HG02943 (cell line): ENCODE results near the gene PLCH2.
"Not testable (repeated sequence)": the region's sequence is repeated elsewhere in the genome, so short reads cannot be mapped to it uniquely, and the experiment has no call there.

ENCODE experiments used
- ATAC-seq: cut with Tn5 transposase; IDR thresholded peaks from one replicate; pipeline ENCODE4 v1.9.1; 2021; ENCODE audit warnings: mild to moderate bottlenecking, low read depth, moderate library complexity; ENCODE audit not compliant: unreplicated experiment

Gene PLCH2

DNA sequence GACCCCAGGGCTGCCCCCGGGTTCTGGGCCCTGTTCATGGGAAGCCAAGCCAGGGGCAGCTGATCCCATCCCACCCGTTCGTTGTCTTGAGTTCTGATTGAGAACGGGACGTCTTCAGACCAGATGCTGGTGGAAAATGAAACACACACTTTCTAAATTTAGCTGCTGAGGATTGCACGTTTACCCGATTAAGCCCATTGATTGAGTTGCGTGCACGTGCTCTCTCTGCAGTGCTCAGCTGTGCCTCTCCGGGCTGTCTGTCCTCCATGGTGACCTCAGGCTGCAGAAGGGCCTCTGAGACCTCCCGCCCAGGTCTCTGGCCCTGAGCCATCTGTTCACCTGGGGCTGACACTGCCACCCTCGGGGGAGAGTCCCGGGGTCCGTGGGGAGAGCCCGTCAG lies 36.7 kb upstream of the PLCH2 start:
- no peak for ATAC-seq

GRCh38 chr1:2440346-2440745 lies 35.7 kb upstream of the PLCH2 start:
- not testable (repeated sequence) for ATAC-seq

- ATAC-seq, result no peak
Measured at GRCh38 chr1:2441746-2442145, 34.3 kb upstream of the PLCH2 start.

DNA sequence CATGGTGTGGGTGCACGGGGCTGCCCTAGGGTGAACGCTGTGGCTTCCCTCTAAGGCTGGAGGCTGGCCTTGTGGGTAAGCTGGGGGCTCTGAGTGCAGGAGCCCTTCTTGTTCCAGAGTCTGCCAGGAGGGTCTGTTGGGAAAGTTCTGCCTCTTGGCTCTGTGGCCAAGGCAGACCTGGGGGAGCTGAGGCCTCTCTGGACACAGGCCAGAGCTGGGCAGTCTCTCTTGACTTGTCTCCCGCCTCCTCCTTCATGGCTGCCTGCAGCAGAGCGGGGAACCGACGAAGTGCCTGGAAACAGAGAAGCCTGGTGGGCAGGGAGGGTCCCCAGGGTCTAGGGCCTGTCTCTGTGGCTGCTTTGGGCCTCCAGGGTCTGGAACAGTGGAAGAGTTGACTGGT lies 33.4 kb upstream of the PLCH2 start:
- no peak for ATAC-seq

GRCh38 chr1:2443277-2444137 lies 32.6 kb upstream of the PLCH2 start:
- no peak for ATAC-seq

- ATAC-seq, result no peak
Measured at GRCh38 chr1:2444138-2444591, 31.9 kb upstream of the PLCH2 start.

GRCh38 chr1:2445162-2445822 lies 30.8 kb upstream of the PLCH2 start:
- no peak for ATAC-seq

GRCh38 chr1:2445823-2446215 lies 30.3 kb upstream of the PLCH2 start:
- ATAC-seq, result no peak

DNA sequence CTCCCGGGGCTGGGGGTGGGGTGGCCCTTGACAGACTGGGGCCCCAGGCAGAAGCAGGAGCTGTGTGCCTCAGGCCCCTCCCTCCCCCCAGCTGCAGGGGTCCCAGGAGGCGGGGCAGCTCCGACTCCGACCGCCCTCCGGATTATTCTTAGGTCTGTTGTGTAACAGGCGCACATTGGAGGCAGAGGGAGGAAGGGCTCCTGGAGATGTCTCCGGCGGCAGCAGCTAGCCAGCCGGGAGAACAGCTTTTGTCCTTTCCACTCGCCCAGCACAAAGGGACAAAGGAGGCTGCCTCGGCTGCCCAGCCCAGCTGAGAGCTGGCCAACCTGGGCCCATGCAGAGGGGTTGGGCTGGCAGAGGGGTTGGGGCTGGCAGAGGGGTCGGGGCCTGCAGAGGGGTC lies 29.7 kb upstream of the PLCH2 start:
- no peak for ATAC-seq

GRCh38 chr1:2446861-2447260 lies 29.2 kb upstream of the PLCH2 start:
- ATAC-seq, result no peak

DNA sequence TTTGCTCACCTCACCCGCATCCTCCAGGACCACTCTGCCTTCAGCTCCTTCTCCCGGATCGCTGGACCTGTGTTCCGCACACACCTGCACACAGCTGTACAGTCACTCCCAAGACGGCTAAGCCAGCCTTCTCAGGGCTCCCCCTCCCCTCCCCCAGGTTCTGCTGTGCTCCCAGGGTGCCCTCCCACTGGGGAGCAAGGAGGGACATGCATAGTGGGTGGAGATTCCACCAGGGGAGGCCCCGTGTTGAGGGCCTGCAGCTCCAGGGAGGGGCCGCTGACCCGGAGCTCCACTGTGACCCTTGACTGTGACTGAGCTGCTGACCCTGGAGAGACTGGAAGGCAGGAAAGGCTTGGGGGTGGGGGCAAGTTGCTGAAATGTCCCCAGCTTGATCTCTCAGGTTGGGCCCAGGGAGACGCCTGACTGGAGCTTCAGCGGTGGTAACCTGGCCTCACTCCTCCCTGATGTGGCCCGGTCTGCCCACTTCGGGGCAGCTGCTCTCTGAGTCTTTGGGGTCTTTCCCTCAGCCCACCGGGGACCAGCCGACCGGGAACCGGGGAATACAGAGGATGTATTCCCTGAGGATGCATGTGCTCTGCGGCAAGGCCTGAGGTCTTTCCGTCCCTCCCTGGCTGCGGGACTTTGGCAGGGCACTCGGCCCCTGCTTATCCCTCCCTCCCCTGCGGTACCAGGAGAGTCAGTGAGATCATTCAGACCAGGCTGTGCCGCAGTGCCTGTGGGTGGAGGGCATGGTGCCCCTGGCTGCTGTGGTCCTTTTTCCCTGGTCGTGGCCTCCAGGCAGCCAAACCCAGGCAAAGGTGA lies 28.6 kb upstream of the PLCH2 start:
- ATAC-seq, result no peak

- ATAC-seq, result no peak
Measured at GRCh38 chr1:2448098-2448445, 28.0 kb upstream of the PLCH2 start.

- ATAC-seq, result no peak
Measured at GRCh38 chr1:2449636-2450454, 26.2 kb upstream of the PLCH2 start.

DNA sequence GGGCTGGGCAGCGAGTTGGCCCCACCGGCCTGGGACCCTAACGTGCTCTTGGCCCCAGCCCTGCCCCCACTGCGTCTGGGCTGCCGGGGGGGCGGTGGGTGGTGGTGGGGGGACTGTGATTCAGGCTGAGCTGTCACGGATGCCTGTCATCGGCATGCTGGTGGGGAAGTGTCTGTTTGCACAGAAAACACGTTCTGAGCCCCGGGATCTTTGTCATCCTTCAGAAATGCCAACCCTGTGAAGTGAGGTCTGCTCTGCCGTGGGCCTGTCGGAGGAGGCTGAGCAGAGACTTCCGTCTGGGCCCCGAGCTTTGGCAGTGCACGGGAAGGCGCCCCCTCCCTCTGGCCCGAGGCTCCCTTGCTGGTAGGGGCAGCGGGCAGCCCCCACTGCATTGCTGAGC lies 24.3 kb upstream of the PLCH2 start:
- no peak for ATAC-seq

GRCh38 chr1:2452201-2452931 lies 23.7 kb upstream of the PLCH2 start:
- no peak for ATAC-seq

- ATAC-seq, result no peak
Measured at GRCh38 chr1:2452932-2453315, 23.2 kb upstream of the PLCH2 start.

DNA sequence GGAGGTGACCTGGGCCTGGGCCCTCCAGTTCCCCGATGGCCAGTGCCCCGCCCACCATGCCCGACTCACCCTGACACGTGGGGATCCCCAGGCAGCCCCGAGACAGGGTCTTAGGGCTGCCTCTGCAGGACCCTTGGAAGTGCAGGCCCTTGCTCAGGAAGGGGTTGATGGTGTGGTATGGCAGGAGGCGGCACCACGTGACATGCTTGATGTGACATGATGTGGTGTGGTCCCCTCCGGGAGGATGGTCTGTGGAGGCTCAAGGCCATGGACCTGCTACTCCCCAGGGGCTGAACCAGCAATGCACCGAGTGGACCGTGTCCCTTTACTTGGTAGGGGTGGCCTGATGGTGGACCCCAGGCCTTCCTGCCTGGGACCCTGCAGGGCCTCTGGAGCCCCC lies 21.9 kb upstream of the PLCH2 start:
- ATAC-seq, result no peak

DNA sequence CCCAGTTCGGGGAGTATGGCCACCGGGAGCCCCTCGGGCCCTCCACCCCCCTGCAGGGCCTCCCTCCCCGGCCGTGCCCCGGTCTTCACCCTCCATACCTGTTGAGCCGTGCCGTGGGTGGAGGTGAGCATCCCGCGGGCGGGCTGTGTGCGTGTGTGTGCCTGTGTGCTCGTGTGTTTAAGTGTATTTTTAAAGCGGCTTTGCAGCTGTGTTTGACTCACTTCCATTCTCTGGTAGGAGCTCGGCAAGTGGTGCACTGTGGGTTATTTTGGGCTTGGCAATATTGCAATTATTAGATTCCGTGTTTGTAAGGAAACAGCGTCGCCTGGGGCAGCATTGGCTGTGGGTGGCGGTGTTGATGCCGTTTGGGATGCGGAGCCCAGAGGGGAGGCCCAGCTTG lies 20.3 kb upstream of the PLCH2 start:
- no peak for ATAC-seq

GRCh38 chr1:2457444-2457843 lies 18.6 kb upstream of the PLCH2 start:
- no peak for ATAC-seq

- ATAC-seq, result no peak
Measured at GRCh38 chr1:2458687-2459086, 17.4 kb upstream of the PLCH2 start.
